Stimulated activated naive CD4-positive, alpha-beta T cell treated with Interleukin-2 at 50 U/mL for 16 hours (primary cell): ENCODE results near the gene SERPINE3.

Experiments
- DNase-seq: peaks from one replicate; lab custom pipeline; 2025; lab: John Stamatoyannopoulos, UW

SERPINE3 gene

DNA sequence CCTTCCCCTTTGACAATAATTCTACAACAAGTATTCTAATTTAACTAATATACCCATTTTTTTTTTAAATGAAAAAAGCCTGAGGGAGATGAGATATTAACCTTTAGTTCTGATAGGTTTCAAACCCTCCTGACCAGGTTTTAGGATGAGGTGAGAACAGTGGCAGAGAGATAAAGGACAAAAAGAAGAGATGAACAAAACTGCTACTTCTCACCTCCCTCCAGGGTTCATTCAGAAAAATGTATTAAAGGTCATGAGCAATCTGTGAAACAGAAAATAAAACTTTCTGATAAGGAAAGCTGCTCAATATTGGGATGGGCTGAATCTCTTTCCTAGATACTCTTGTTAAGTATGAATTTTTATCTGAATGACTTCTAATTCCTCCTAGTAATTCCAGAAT, 24.1 kb downstream of the SERPINE3 start:
- DNase-seq = no peak

DNA sequence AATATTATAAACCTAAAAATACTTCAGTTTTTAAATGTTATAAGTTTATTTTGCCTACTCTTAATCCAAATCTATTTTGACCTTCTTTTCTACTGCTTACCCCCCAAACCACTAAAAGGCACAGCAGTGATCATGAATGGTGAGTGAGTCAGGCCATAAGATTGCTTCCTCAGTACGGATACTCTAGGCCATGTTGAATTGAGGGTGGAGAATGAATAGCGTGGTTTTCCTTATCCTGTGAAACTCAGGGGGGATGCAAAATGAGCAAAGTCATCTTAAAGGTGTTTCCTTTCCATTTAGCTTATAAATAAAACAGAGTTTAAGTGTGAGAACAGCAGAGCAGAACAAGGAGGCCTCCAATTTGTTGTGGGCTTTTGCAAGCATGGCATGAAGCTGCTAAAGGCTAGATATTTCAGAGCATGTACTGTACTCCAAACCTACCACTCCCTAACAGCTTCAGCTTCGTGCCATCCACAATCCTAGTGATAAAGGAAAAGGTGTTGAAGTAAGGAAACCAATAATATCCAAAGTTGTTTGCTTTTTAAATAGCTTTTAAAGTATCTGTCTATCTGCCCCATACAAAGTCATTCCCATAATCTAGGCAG, 25.0 kb downstream of the SERPINE3 start:
- no peak for DNase-seq

DNA sequence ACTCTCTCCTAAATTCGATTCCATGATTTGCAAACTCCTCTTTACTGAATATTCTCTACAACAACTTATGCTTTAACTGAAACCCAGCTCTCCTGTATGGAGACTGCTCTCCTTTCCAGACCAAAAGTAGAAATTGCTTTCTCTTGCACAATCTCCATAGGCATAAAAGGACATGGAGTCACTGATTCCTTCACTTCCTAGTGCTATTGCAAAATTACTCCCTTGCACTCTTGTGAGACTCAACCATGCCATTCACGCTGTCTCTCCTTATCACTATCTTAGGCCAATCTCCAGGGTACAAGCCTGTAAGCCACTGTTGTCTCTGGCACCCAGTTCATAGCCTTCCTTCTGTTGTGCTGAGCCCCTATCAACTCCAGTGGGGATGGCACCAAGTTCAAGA, 30.6 kb downstream of the SERPINE3 start:
- DNase-seq = no peak

DNA sequence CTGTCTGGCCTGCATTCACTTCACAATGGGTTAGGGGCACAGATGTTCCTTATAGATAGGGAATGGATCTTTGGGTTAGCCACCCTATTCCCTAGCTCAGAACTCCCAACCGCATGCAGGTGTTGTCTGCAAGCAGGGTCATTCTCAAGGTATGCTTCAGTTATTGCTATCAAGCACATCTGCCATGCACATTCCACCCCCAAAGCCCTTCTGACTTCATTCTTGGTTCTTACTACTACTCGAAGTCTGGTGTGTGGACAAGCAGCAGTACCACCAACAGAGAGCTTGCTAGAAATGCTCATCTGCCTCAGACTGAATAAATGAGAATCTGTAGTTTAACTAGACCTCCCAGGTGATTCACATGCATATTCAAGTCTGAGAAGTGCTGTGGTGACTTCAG, 31.3 kb downstream of the SERPINE3 start:
- DNase-seq = no peak

DNA sequence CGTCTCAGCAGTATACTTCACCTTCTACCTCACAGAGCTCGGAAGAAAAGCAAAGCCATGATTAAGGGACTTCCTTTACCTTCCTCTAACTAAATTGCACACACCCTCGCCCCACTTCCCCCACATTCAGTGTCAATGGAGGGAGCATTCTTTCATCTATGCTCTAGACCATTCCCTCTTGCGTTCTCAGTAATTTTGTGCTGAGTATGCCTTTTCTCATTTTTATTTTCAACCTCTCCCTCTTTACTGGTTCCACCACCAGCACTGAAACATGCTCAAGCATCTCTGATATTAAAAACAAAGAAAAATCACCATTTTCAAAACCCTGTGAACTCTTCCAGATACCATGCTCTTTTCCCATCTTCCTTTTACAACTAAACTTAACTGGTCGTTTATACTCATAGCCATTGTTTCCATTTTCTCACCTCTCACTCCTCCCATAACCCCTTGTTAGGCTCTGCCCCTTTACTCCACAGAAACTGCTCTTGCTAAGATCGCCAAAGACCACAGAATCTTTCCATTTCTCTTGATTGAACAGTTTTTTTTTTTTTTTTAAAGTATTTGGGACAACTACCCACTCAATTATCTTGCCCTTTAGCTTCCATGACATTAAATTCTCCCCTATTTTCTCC, 32.4 kb downstream of the SERPINE3 start:
- no peak for DNase-seq

DNA sequence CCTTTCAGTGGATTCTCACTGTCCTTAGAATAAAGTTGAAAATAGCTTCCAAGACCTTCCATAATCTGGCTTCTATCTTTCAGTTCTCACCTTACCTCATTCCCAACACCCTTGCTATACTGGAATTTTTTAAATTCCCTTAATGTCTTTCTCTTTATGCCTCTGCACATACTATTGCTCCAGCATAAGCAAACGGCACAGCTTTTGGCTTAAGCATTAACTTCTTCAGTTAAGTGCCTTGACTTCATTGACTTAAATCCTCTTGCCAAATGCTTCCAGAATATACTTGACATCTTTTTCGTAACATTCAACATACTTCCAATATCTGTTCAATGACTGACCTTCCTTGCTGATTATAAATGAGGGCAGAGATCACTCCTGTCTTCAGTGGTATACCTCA, 34.0 kb downstream of the SERPINE3 start:
- DNase-seq = no peak

DNA sequence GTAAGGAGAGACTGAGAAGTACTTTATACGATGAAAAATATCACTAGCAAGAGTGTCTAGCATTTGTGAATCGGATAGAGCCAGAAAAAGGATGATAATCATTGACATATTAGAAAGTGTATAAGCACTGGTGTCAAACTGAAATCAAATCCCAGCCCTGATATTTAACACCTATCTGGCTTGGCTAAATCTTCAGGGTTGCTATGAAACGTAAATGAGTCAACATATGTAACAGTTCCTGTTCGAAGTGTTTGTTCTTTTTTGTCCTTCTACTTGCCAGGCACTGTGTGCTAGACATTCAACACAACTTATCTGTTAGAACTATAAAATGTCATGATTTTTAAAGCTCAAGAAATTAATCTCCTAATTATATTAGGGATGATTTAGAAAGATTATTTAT, 40.8 kb downstream of the SERPINE3 start:
- DNase-seq = no peak

DNA sequence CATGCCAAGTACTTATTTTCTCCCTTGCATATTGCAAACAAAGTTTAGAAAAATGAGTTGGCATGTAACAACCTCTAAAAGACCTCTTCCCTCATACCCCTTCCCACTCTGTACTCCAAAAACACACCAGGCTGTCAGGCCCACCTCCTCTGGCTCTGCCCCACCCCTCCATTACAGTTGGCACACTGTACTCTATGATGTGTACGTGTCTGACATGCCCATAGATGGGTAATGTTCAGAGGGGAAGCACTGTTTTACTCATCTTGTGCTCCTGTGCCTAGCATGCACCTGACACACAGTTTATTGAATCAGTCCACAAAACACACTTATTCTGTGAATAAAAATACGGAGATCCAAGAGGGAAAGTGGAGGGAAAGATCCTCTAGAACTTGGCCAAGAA, 45.6 kb downstream of the SERPINE3 start:
- no peak for DNase-seq

DNA sequence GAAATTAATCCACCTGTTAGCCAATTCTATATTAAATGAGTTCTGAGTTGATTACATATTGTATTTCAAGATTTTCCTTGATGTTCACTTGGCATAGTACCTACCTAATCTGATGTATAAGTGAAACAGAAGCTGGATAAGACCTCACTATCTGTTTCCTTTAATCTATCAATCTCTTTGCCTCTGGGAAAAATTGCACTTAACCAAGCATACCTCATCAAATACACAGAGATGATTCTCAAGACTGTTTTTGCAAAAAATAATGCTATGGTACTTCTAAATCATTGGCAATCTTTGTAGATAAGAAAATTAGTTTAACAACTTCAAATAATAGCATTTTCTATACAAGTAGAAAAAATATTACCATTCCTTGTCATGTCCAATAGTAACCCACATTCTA, 55.2 kb downstream of the SERPINE3 start:
- no peak for DNase-seq

DNA sequence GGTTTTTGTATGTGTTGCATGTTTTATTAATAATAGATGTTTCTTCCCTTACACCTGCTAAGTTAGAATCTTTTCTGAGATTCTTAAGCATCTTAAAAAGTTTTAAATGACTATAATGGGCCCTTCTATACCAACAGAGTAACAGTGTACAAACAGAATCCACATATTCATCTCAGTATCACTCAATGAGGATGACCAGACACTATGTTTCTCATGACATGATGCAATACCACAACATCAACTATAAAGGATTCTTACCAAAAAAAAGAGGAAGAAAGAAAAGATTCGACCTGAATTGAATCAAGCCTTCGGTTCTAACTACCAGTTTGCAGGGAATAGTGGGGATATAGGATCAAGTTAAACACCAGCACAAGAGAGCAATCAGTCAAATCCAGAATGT, 56.9 kb downstream of the SERPINE3 start:
- DNase-seq = no peak

DNA sequence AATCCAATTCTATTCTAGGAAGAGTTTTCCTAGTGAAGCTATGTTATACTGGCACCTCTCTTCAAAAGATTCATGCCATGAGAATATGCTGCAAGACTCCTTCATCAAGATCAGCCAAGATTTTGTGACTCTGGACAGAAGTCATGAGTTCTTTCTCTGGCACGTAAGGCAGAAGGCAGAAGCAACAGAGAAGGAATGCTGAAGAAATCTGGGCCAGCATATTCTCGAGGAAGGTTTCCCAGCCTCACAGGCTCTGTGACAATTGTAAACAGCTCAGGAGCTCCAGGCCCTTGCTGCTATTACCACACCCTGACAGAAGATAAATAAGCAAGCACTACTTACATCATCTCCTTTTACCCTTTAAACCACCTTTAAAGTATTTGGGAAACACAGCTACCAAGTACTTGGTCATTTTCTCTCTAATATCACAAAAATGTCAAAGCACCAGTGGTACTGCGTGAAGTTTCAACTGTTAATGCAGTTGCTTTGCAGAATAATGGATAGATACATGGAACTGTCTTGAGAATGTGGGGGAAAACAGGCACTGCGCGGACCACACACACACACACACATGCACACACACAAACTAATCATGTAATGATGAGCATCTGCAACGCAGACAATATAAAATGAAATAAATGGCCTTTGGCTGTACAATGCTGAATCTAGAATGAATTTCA, 57.9 kb downstream of the SERPINE3 start:
- DNase-seq = no peak

DNA sequence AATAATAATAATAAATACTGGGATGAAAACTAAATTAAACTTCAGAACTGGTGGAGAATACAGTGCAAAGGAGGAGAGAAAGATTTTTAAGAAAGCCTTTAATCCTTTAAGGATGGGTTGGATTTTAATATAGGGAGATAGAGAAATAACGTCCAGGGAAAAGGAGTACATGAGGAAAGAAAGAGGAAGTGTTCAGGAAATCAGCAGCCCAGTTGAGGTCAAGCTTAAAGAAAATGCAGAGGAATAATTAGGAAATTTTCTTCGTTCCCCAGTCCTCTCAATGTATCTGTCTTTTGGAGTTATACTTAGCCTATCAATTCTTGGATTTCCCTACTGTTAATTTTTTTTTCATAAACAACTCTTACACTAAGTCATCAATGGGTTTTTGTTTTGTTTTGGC, 65.7 kb downstream of the SERPINE3 start:
- DNase-seq = no peak

DNA sequence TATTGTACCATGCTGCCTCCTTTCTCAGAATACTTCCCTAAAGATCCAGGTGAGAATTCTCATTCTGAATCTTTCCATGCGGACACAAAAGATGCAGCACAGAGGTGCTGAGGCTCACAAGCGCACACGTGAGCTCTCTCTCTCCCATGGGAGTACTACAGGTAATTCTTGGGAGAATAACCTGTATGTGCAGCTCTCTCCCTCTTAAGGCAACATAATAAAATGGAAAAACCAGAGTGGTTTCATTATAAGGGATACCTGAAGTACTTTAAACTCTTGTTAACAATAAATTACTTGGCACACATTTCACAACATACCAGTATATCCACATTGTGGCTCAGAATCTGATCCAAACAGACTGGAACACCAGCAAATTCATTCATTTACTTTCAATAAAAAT, 72.9 kb downstream of the SERPINE3 start:
- no peak for DNase-seq
